ENCODE results near the gene ALDOC. TPM values are rescaled to one million over a fixed set of nuclear protein-coding genes. Genes with fewer than 3 reads are reported as not detected.

Gene ALDOC
- total and polyA plus RNA-seq, 2 of the 13 experiments (the other 11 are each of a cell fraction or from before 2014, with no cell fraction given), result 15.4 to 60.9 TPM

DNA sequence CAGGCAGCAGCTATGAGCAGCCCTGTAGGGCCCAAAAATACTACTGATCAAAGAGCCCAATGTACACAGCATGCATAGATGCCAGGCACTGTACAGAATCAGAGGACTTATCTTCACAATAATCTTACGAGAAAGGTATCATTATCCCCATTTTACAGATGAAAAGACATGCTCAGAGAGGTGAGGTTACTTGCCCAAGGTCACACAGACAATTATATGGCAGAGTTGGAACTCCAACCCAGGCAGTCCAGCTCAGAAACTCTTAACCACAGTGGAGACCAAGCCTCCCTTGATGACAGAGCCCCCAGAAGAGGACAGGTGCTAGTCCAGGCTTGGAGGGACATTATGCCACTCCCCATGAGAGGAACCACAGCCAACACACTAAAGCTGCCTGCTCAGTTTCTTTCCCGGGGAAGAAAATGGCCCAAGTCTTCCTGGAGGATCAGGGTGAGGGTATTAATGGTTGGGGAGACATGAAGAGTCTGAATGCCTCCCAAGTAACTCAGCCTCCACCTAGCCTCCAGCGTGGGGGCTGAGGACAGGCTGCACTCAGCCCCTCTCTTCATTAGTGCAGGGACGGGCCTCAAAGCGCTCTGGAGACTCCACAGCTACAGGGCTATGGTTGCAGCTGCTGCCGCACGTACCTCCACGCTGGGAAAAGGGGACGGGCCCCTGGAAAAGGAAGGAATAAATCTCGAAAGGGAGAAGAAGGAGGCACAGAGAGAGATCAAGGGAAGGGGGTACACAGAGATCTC lies 25.1 kb downstream of the ALDOC start (continued):
- no peak for TF ChIP-seq MAZ (IDR thresholded peaks at IDR 0.05; ENCODE audit: borderline replicate concordance, low read depth, low read length)
- TF ChIP-seq MAZ (CRISPR knock-in tag; IDR thresholded peaks at IDR 0.05; ENCODE audit: low read depth), result no peak
- TF ChIP-seq ZNF768 (CRISPR knock-in tag; IDR thresholded peaks at IDR 0.05), result peak; percentile 76; the same call in 1 of the 2 replicates
- TF ChIP-seq, protein P1, sequence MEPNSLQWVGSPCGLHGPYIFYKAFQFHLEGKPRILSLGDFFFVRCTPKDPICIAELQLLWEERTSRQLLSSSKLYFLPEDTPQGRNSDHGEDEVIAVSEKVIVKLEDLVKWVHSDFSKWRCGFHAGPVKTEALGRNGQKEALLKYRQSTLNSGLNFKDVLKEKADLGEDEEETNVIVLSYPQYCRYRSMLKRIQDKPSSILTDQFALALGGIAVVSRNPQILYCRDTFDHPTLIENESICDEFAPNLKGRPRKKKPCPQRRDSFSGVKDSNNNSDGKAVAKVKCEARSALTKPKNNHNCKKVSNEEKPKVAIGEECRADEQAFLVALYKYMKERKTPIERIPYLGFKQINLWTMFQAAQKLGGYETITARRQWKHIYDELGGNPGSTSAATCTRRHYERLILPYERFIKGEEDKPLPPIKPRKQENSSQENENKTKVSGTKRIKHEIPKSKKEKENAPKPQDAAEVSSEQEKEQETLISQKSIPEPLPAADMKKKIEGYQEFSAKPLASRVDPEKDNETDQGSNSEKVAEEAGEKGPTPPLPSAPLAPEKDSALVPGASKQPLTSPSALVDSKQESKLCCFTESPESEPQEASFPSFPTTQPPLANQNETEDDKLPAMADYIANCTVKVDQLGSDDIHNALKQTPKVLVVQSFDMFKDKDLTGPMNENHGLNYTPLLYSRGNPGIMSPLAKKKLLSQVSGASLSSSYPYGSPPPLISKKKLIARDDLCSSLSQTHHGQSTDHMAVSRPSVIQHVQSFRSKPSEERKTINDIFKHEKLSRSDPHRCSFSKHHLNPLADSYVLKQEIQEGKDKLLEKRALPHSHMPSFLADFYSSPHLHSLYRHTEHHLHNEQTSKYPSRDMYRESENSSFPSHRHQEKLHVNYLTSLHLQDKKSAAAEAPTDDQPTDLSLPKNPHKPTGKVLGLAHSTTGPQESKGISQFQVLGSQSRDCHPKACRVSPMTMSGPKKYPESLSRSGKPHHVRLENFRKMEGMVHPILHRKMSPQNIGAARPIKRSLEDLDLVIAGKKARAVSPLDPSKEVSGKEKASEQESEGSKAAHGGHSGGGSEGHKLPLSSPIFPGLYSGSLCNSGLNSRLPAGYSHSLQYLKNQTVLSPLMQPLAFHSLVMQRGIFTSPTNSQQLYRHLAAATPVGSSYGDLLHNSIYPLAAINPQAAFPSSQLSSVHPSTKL (CRISPR knock-in tag; IDR thresholded peaks at IDR 0.05), result no peak
- TF ChIP-seq HOMEZ (CRISPR knock-in tag; IDR thresholded peaks at IDR 0.05; ENCODE audit: low read depth), result no peak
- TF ChIP-seq KDM1A (CRISPR knock-in tag; IDR thresholded peaks at IDR 0.05), result 0 out of 2 replicates have a peak, but pooled peaks have one; percentile 45
- TF ChIP-seq NFIB (CRISPR knock-in tag; IDR thresholded peaks at IDR 0.05; ENCODE audit: borderline replicate concordance), result no peak
- TF ChIP-seq ZNF263 (CRISPR knock-in tag; IDR thresholded peaks at IDR 0.05), result no peak
- no peak for TF ChIP-seq ZZZ3 (CRISPR knock-in tag; IDR thresholded peaks at IDR 0.05; ENCODE audit: borderline replicate concordance)
- TF ChIP-seq ZNF333 (CRISPR knock-in tag; IDR thresholded peaks at IDR 0.05; ENCODE audit: borderline replicate concordance), result no peak
- TF ChIP-seq HOXA5 (CRISPR knock-in tag; IDR thresholded peaks at IDR 0.05), result no peak
- TF ChIP-seq KAT8 (CRISPR knock-in tag; IDR thresholded peaks at IDR 0.05), result no peak
- TF ChIP-seq YEATS4 (CRISPR knock-in tag; IDR thresholded peaks at IDR 0.05; ENCODE audit: borderline replicate concordance), result peak; percentile 44; the same call in 1 of the 2 replicates
- TF ChIP-seq ZNF710 (CRISPR knock-in tag; IDR thresholded peaks at IDR 0.05; ENCODE audit: borderline replicate concordance), result no peak
- TF ChIP-seq ZNF225 (CRISPR knock-in tag; IDR thresholded peaks at IDR 0.05), result no peak
- TF ChIP-seq, protein P2, sequence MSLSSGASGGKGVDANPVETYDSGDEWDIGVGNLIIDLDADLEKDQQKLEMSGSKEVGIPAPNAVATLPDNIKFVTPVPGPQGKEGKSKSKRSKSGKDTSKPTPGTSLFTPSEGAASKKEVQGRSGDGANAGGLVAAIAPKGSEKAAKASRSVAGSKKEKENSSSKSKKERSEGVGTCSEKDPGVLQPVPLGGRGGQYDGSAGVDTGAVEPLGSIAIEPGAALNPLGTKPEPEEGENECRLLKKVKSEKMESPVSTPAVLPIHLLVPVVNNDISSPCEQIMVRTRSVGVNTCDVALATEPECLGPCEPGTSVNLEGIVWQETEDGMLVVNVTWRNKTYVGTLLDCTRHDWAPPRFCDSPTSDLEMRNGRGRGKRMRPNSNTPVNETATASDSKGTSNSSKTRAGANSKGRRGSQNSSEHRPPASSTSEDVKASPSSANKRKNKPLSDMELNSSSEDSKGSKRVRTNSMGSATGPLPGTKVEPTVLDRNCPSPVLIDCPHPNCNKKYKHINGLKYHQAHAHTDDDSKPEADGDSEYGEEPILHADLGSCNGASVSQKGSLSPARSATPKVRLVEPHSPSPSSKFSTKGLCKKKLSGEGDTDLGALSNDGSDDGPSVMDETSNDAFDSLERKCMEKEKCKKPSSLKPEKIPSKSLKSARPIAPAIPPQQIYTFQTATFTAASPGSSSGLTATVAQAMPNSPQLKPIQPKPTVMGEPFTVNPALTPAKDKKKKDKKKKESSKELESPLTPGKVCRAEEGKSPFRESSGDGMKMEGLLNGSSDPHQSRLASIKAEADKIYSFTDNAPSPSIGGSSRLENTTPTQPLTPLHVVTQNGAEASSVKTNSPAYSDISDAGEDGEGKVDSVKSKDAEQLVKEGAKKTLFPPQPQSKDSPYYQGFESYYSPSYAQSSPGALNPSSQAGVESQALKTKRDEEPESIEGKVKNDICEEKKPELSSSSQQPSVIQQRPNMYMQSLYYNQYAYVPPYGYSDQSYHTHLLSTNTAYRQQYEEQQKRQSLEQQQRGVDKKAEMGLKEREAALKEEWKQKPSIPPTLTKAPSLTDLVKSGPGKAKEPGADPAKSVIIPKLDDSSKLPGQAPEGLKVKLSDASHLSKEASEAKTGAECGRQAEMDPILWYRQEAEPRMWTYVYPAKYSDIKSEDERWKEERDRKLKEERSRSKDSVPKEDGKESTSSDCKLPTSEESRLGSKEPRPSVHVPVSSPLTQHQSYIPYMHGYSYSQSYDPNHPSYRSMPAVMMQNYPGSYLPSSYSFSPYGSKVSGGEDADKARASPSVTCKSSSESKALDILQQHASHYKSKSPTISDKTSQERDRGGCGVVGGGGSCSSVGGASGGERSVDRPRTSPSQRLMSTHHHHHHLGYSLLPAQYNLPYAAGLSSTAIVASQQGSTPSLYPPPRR (CRISPR knock-in tag; IDR thresholded peaks at IDR 0.05; ENCODE audit: borderline replicate concordance), result no peak
- TF ChIP-seq SAFB2 (CRISPR knock-in tag; IDR thresholded peaks at IDR 0.05; ENCODE audit: borderline replicate concordance, low read depth), result no peak
